HCT116 (cell line): ENCODE results near the gene NTN3. TPM values are rescaled to one million over a fixed set of nuclear protein-coding genes. Genes with fewer than 3 reads are reported as not detected.

ENCODE experiments used
- ATAC-seq: fragments of 200-7000 bp; cut with Tn5 transposase; 2 replicates; pipeline ENCODE4 v1.9.1; 2020; ENCODE audit warnings: mild to moderate bottlenecking, moderate library complexity
- BruUV-seq: library from RNA; stranded (reverse); fragments of 400-500 nt; replicated peaks from 2 replicates; lab custom pipeline; 2021; lab: Mats Ljungman, UMichigan
- CTCF ChIA-PET: fragments of 300-600 bp; sonication (Branson Sonifier 250); formaldehyde crosslinking; loops from one replicate; lab custom pipeline; 2021; ENCODE audit warnings: antibody characterized with exemption; lab: Charles Lee
- POLR2A ChIA-PET: fragments of 300-600, 350-600 bp; sonication (Branson Sonifier 250); formaldehyde crosslinking; loops from one replicate; lab custom pipeline; 2021; ENCODE audit warnings: antibody characterized with exemption; lab: Charles Lee
- RAD21 ChIA-PET, 2 experiments: fragments of 300-600 bp; sonication (Branson Sonifier 250); formaldehyde crosslinking; loops; one replicate each; lab custom pipeline; 2023; ENCODE audit warnings: low total read pairs in 2 of 2; ENCODE audit not compliant: uncharacterized antibody in 2 of 2, unreplicated experiment in 2 of 2, low non-redundant PET in 1 of 2; lab: Charles Lee
- DNase-seq: peaks from one replicate; pipeline ENCODE4 v3.0.0-alpha.2; 2010; ENCODE audit warnings: low read depth, low spot score
- H2AFZ ChIP-seq: fragments of 200-600 bp; shearing (Covaris generic), sonication (generic); 2 replicates; pipeline ENCODE4 v1.6.1; 2017; ENCODE audit warnings: low read depth, mixed run types, mixed read lengths, antibody characterized with exemption, low read length; ENCODE audit not compliant: poor library complexity, severe bottlenecking
- H3K27ac ChIP-seq: 2 replicates; pipeline ENCODE4 v1.5.1; 2012; ENCODE audit warnings: low read depth, low read length
- H3K27me3 ChIP-seq: fragments of 200-600 bp; sonication (generic); 2 replicates; pipeline ENCODE4 v1.6.1; 2016; ENCODE audit warnings: mixed run types, low read length, mixed read lengths; ENCODE audit not compliant: insufficient read depth
- H3K36me3 ChIP-seq, 2 experiments: fragments of 200-500 bp in 1 of 2; fragments of 200-600 bp in 1 of 2; sonication (Bioruptor generic) in 1 of 2; sonication (generic) in 1 of 2; 2 replicates each; pipeline versions ENCODE4 v1.5.1 to v1.6.1; 2014 to 2016; ENCODE audit warnings: low read length in 2 of 2, inconsistent platforms in 1 of 2, mixed read lengths in 1 of 2, mixed run types in 1 of 2; ENCODE audit not compliant: insufficient read depth in 2 of 2, control insufficient read depth in 1 of 2
- H3K4me1 ChIP-seq, 2 experiments: fragments of 200-600 bp in 1 of 2; sonication (generic) in 1 of 2; 2 replicates each; pipeline versions ENCODE4 v1.5.1 to v1.6.1; 2012 to 2017; ENCODE audit warnings: low read length in 2 of 2, inconsistent platforms in 1 of 2, mild to moderate bottlenecking in 1 of 2, mixed read lengths in 1 of 2, mixed run types in 1 of 2, moderate library complexity in 1 of 2; ENCODE audit not compliant: insufficient read depth in 2 of 2, control insufficient read depth in 1 of 2
- H3K4me2 ChIP-seq: fragments of 200-600 bp; sonication (generic); 2 replicates; pipeline ENCODE4 v1.6.1; 2017; ENCODE audit warnings: mixed run types, low read length, mixed read lengths
- H3K4me3 ChIP-seq, 2 experiments: fragments of 200-600 bp in 1 of 2; sonication (generic) in 1 of 2; replicated peaks in 1 of 2; 2 replicates each; pipeline ENCODE4 v1.5.1; 2011 to 2016; ENCODE audit warnings: low read length in 2 of 2, control low read depth in 1 of 2, low read depth in 1 of 2, mild to moderate bottlenecking in 1 of 2, mixed read lengths in 1 of 2, mixed run types in 1 of 2
- H3K79me2 ChIP-seq: fragments of 200-600 bp; sonication (generic); 2 replicates; pipeline ENCODE4 v1.6.1; 2017; ENCODE audit warnings: mild to moderate bottlenecking, mixed run types, low read length, moderate library complexity, mixed read lengths; ENCODE audit not compliant: insufficient read depth
- H3K9ac ChIP-seq: fragments of 200-600 bp; sonication (generic); 2 replicates; pipeline ENCODE4 v1.6.1; 2016; ENCODE audit warnings: low read length, mixed read lengths
- H3K9me2 ChIP-seq: fragments of 200-600 bp; sonication (generic), shearing (Covaris generic); 2 replicates; pipeline ENCODE4 v1.6.1; 2017; ENCODE audit warnings: mixed run types, mild to moderate bottlenecking, moderate library complexity; ENCODE audit not compliant: insufficient read depth
- H3K9me3 ChIP-seq, 2 experiments: fragments of 200-500 bp in 1 of 2; fragments of 200-600 bp in 1 of 2; sonication (Bioruptor generic) in 1 of 2; sonication (generic) in 1 of 2; 2 replicates each; pipeline ENCODE4 v1.6.1; 2014 to 2017; ENCODE audit warnings: low read length in 2 of 2, mixed read lengths in 2 of 2, inconsistent platforms in 1 of 2, low read depth in 1 of 2, mild to moderate bottlenecking in 1 of 2, mixed run types in 1 of 2, moderate library complexity in 1 of 2; ENCODE audit not compliant: control insufficient read depth in 1 of 2, insufficient read depth in 1 of 2
- H4K20me1 ChIP-seq: fragments of 200-600 bp; sonication (generic), shearing (Covaris generic); 2 replicates; pipeline ENCODE4 v1.6.1; 2017; ENCODE audit warnings: mixed run types, mild to moderate bottlenecking, moderate library complexity; ENCODE audit not compliant: insufficient read depth
- CTCF ChIP-seq, 3 experiments: fragments of 200-600 bp in 1 of 3; sonication (generic) in 1 of 3; IDR thresholded peaks in 2 of 3; conservative IDR thresholded peaks in 1 of 3; 2 replicates each; pipeline ENCODE4 v1.5.1; 2012 to 2017; ENCODE audit warnings: low read depth in 2 of 3, low read length in 2 of 3, antibody characterized with exemption in 1 of 3, borderline replicate concordance in 1 of 3, control low read depth in 1 of 3, mild to moderate bottlenecking in 1 of 3, mixed read lengths in 1 of 3, mixed run types in 1 of 3, moderate library complexity in 1 of 3; ENCODE audit not compliant: insufficient read depth in 1 of 3
- FOSL1 ChIP-seq: IDR thresholded peaks from 2 replicates; pipeline ENCODE4 v1.6.1; 2012; ENCODE audit warnings: low read depth
- MAX ChIP-seq: IDR thresholded peaks from 2 replicates; pipeline ENCODE4 v1.6.1; 2012
- POLR2AphosphoS5 ChIP-seq: IDR thresholded peaks from 2 replicates; pipeline ENCODE4 v1.6.1; 2011; ENCODE audit warnings: mild to moderate bottlenecking, low read depth, low read length, moderate library complexity
- RAD21 ChIP-seq: IDR thresholded peaks from 2 replicates; pipeline ENCODE4 v1.6.1; 2012; ENCODE audit warnings: low read depth, mild to moderate bottlenecking
- ZNF274 ChIP-seq: fragments of 200-500 bp; sonication (Bioruptor generic); IDR thresholded peaks from 2 replicates; pipeline ENCODE4 v1.6.1; 2014; ENCODE audit warnings: mild to moderate bottlenecking, low read depth, low read length, inconsistent platforms
- intact Hi-C: fragments of 100-400 bp; cut with micrococcal nuclease; formaldehyde crosslinking; loops from 2 replicates; pipeline ENCODE4 v1.10.0; 2022
- total RNA-seq: library from RNA; stranded (reverse); gene quantifications from one replicate; pipeline ENCODE4 v1.2.1, GENCODE V29; 2021; ENCODE audit not compliant: unreplicated experiment

Gene NTN3
- total RNA-seq, 1 experiment from 2014 or later: 0.30 TPM

- Histone ChIP-seq H3K4me3 (peak overlapping the region; percentile 39 to 61; a peak in 1 of 4 replicates), H3K9me3 (no peaks in the 10 kb centered on the region), H3K27me3 (no peaks in the 10 kb centered on the region), H3K79me2 (no peaks in the 10 kb centered on the region; the same call in 1 of the 2 replicates), H3K9ac (peak overlapping the region; percentile 83), H2AFZ (no peak overlapping the region), H3K4me1 (peaks cover 23 to 42% of the 10 kb centered on the region in 2 experiments), H3K27ac (peak overlapping the region; percentile 81), H3K4me2 (peak overlapping the region; percentile 95), H3K36me3 (no peaks in the 10 kb centered on the region), H3K9me2 (no peaks in the 10 kb centered on the region), H4K20me1 (no peaks in the 10 kb centered on the region)
- ChIA-PET CTCF (no interaction called here), POLR2A (no interaction called here), RAD21 (no interaction called here)
- no TSS peak for BruUV-seq
- intact Hi-C loops: no loop called here
- no peak for ATAC-seq
- DNase-seq: no peak
- no peak for TF ChIP-seq CTCF (IDR thresholded peaks at IDR 0.05 in 2 of 3, conservative IDR thresholded peaks at IDR 0.05 in 1 of 3; ENCODE audit: borderline replicate concordance in 1 of 3, insufficient read depth in 1 of 3, low read depth in 2 of 3, low read length in 2 of 3)
- TF ChIP-seq MAX: no peak
- TF ChIP-seq ZNF274: no peak
- no peak for TF ChIP-seq RAD21
- no peak for TF ChIP-seq FOSL1
- TF ChIP-seq POLR2AphosphoS5: no peak
Measured at GRCh38 chr16:2466667-2467527, 4.2 kb upstream of the NTN3 start.
